Measurements from ENCODE around the gene GADD45A. TPM values are rescaled to one million over a fixed set of nuclear protein-coding genes. Genes with fewer than 3 reads are reported as not detected.

GADD45A gene
- total and polyA plus RNA-seq, 3 donors from 2014 or later = 14.9 to 47.0 (median 29.8) TPM

DNA sequence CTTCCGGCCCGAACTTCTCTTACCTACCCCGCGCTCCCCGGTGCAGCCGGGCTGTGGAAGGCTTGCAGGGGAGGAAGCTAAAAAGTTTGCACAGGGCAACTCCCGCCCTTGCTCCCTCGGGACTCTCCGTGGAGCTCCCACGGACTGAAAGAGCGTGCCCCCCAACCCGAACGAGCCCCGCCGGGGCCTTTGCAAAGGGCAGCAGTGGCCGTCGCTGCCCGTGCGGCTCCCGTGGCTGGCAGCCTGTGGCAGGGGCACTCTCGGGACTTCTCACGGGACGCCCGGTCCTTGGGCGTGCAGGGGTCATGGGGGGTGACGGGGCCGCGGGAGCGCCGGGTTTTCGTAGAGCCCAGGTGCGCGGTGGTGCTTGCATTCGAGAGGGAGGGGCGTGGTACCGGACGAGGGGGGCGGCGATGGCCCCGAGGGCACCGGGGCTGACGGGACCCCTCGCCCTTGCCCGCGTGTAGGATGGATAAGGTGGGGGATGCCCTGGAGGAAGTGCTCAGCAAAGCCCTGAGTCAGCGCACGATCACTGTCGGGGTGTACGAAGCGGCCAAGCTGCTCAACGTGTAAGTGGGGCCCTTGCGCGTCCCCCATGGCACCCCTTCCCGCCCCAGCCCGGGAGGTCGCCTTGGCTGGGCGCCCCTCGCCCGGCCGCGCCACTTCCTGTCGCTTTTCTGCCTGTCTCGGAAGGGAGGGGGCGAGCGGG is 711 bp downstream of the GADD45A start:
- no peaks in the 10 kb centered on the region for H3K9me3 ChIP-seq
- H3K4me1 ChIP-seq = peaks cover 10% of the 10 kb centered on the region
- H3K27me3 ChIP-seq = no peaks in the 10 kb centered on the region
- intact Hi-C loops (cut with DNase I; ENCODE audit: low total_unique reads) = loop anchor here (5.0 to 10.0 kb wide), 2 partner anchors 72 to 151 kb away; no protein-coding TSS in a partner anchor
- 0 to 2% methylated on average over 18 to 59 of the region's 65 CpGs for WGBS, 2 donors
- H3K27ac ChIP-seq = peak overlapping the region; percentile 85 to 86
- peak overlapping the region; percentile 84 to 89 for H3K4me3 ChIP-seq
- no peaks in the 10 kb centered on the region for H3K36me3 ChIP-seq (ENCODE audit: low read depth, missing control alignments)
- no peak for TF ChIP-seq CTCF (IDR thresholded peaks at IDR 0.05)
- TF ChIP-seq POLR2A (IDR thresholded peaks at IDR 0.05) = no peak
- peak; percentile 46 for DNase-seq

DNA sequence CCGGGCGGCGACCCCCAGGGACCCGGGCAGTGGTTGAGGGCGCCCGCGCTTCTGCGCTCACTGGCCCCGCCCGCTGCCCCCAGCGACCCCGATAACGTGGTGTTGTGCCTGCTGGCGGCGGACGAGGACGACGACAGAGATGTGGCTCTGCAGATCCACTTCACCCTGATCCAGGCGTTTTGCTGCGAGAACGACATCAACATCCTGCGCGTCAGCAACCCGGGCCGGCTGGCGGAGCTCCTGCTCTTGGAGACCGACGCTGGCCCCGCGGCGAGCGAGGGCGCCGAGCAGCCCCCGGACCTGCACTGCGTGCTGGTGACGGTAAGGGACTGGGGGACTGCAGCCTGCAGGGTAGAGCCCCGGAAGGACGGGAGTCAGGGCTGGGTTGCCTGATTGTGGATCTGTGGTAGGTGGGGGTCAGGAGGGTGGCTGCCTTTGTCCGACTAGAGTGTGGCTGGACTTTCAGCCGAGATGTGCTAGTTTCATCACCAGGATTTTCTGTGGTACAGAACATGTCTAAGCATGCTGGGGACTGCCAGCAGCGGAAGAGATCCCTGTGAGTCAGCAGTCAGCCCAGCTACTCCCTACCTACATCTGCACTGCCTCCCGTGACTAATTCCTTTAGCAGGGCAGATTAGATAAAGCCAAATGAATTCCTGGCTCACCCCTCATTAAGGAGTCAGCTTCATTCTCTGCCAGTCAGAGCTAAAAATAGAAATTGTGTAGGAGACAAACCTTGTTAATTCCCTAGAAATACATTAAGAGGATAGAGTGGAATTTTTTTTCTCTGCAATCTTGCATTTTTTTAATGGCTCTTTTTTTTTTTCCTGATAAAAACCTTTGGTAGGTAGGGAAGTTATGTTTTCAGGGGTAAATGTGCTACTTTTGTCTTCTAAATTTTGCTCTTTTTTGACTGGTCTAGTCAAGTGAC is 1.5 kb downstream of the GADD45A start:
- 0 to 1% methylated on average over 2 to 25 of the region's 43 CpGs for WGBS, 2 donors
- Histone ChIP-seq H3K36me3 (ENCODE audit: low read depth, missing control alignments) (no peaks in the 10 kb centered on the region), H3K27me3 (no peaks in the 10 kb centered on the region), H3K9me3 (no peaks in the 10 kb centered on the region), H3K4me3 (peak overlapping the region; percentile 84 to 89), H3K27ac (peak overlapping the region; percentile 85 to 86), H3K4me1 (peaks cover 10% of the 10 kb centered on the region)
- DNase-seq = peak; percentile 81
- intact Hi-C loops (cut with DNase I; ENCODE audit: low total_unique reads) = loop anchor here (5.0 to 10.0 kb wide), 2 partner anchors 71 to 152 kb away; no protein-coding TSS in a partner anchor
- TF ChIP-seq CTCF (IDR thresholded peaks at IDR 0.05) (no peak), POLR2A (IDR thresholded peaks at IDR 0.05) (no peak)

DNA sequence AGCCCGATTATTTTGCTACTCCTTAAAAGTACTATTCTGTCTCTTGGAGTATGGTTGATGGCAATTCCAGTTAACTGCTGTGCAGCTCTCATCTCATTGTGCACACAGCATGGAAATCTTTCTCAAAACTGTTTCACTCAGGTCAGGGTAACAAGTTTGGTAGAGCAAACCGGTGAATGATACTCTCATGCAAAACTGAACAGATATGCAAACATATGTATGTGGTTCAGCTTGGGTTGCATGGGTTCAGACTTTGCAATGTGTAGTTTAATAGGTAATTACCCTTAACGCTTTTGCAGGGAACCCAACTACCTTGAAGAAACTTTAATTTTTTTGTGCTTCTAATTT is 2.2 kb downstream of the GADD45A start:
- Histone ChIP-seq H3K27me3 (no peaks in the 10 kb centered on the region), H3K27ac (peak overlapping the region; percentile 85 to 86), H3K9me3 (no peaks in the 10 kb centered on the region), H3K4me1 (peaks cover 10% of the 10 kb centered on the region), H3K4me3 (peak overlapping the region; percentile 84 to 89), H3K36me3 (ENCODE audit: low read depth, missing control alignments) (no peaks in the 10 kb centered on the region)
- no peak for TF ChIP-seq POLR2A (IDR thresholded peaks at IDR 0.05)
- no peak for TF ChIP-seq CTCF (IDR thresholded peaks at IDR 0.05)
- no peak for DNase-seq
- intact Hi-C loops (cut with DNase I; ENCODE audit: low total_unique reads) = loop anchor here (5.0 to 10.0 kb wide), 2 partner anchors 70 to 152 kb away; no protein-coding TSS in a partner anchor
- WGBS, 2 donors = 39% methylated on average over 3 of the region's 3 CpGs

GRCh38 chr1:67687649-67688048 is 2.6 kb downstream of the GADD45A start:
- H3K4me3 ChIP-seq = no peak overlapping the region
- H3K27ac ChIP-seq = peak overlapping the region in 1 of 2 donors; percentile 85
- intact Hi-C loops (cut with DNase I; ENCODE audit: low total_unique reads) = loop anchor here (5.0 to 10.0 kb wide), 2 partner anchors 70 to 153 kb away; no protein-coding TSS in a partner anchor
- H3K36me3 ChIP-seq (ENCODE audit: low read depth, missing control alignments) = no peaks in the 10 kb centered on the region
- 63% methylated on average over 4 of the region's 4 CpGs for WGBS, 2 donors
- no peaks in the 10 kb centered on the region for H3K9me3 ChIP-seq
- no peak for DNase-seq
- H3K27me3 ChIP-seq = no peaks in the 10 kb centered on the region
- TF ChIP-seq POLR2A (IDR thresholded peaks at IDR 0.05) (no peak), CTCF (IDR thresholded peaks at IDR 0.05) (no peak)
- H3K4me1 ChIP-seq = peaks cover 10% of the 10 kb centered on the region

Measured in testis (tissue), 3 donors.